Measurements from ENCODE around the gene NELL2.
"Not testable (repeated sequence)": the region's sequence is repeated elsewhere in the genome, so short reads cannot be mapped to it uniquely, and the experiment has no call there.

The NELL2 gene

DNA sequence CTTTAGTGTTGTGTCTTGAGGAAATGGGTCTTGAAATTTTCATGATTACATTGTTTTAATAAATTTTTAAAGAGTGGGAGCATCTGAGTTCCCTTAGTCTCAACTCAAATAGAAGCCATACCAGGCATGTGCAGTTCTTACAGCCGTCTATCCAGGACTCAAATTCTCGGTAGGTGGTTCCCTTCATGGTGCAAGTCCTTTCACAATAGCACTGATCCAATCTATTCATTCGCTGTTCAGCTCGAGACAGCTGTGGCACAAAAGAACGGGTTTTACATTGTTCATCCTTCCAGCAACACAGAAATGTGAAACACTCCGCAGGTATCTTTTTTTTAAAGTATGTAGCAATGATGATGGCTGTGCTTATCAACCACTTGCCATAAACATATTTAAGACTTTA, 100.2 kb downstream of the NELL2 start:
- DNase-seq = no peak

DNA sequence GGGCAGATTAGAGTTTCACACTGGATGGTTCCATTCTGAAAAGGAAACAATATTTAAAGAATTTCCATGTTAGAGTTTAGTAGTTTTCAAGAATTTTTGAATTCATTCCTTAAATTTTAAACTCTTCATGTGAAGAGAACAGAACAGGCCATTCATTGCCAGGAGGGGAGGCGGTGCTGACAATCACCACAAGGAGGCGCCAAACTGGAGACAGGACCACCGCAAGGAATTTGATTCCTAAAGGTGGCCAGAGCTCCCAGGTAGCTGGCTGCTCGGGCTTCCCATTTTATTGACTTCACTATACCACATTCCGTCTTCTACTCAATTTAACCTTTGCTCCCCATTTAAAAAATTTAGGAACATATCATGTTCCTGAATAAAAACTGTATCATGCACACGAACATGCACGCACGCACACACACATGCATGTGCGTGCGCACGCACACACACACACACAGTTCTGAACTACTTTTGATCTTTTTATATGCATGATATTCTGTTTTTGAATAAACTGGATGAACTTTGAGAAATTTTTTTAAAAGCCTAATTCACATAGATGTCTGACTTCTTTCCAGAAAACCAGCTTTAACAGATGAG, 101.2 kb downstream of the NELL2 start:
- DNase-seq = peak; percentile 36

DNA sequence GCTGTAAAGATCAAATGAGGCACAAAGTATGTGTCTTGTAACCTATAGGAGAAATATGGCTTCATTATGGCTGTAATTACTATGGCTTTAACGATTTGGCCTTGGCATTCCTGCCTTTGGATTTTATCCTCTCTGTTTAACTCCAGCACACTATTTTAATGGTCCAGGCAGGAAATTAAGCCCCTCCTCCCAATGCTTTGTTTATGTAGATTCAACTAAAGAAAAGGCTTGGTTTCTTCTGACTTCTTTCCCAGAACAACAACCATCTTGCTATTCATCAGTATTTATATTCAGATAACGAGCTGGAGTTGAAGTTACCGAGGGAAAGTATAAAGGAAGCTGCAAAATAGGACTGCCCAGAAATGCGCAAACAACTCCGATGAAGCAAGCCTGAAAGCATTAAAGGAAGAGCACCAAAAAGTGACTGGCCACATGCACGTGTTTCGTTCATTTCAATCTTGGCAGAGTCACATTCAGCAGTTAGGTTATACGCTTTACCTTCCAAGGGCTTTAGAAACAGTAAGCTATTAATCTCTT, 104.6 kb downstream of the NELL2 start:
- no peak for DNase-seq

DNA sequence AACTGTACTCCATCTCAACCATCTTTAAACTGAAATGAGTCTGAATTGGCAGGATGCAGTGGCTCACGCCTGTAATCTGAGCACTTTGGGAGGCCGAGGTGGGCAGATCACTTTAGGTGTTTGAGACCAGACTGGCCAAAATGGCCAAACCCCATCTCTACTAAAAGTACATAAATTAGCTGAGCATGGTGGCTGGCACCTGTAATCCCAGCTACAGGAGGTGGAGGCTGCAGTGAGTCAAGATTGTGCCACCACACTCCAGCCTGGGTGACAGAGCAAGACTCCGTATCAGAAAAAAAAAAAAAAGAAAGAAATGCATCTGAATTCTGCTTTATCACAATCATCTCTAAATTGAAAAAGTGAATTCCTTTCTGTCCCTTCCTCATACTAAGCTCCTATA, 110.3 kb downstream of the NELL2 start:
- no peak for DNase-seq

DNA sequence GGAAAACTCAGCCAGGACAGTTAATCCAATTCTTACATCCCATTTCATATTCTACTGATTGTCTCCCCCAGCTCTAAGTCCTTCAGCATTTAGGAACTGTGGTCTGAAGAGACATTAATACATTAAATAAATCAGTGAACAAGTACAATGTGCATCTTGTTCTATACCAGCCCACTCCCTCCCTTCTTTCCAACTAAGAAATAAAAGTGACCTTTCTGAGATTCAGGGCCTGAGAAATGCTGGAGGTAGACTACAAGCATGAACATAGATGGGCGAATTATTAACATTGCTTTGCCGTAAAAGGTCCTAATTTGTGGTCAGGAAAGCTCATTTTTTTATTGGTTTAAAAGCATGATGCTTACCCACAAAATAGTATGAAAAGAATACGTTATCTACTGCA, 113.1 kb downstream of the NELL2 start:
- DNase-seq = no peak

DNA sequence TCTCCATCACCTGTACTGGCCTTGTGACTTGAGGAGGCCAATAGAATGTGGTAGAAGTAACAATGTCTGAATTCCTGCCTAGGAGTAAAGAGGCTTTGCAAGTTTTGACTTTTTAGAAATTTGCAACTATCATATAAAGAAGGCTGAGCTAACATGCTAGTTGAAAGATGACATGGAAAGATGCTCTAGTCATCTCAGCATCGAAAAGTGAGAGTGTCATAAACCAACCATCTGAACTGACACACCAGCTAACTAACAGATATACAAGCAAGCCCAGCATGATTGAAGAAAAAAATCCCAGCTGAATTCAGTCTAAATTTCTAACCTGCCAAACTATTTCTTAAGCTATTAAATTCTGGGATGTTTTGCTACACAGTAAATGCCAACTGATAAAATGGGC, 116.8 kb downstream of the NELL2 start:
- DNase-seq = no peak

DNA sequence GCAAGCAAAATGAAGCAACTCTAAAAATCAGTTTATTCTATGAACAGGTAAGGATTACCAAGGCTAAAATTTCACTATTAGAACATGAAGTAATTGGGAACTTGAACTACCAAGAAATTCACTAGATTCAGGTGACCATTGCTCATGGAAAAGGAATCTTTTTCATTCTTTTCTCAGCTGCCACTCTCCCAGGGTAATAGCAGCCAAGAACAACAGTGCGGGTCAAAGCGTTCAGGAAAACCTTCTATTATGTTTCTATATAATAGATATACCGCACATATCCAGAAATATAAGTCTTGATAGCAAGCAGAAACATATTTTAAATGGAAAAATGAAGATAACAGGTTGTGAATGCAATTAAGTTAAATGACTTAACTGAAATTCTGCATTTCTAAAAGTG, 125.6 kb downstream of the NELL2 start:
- no peak for DNase-seq

DNA sequence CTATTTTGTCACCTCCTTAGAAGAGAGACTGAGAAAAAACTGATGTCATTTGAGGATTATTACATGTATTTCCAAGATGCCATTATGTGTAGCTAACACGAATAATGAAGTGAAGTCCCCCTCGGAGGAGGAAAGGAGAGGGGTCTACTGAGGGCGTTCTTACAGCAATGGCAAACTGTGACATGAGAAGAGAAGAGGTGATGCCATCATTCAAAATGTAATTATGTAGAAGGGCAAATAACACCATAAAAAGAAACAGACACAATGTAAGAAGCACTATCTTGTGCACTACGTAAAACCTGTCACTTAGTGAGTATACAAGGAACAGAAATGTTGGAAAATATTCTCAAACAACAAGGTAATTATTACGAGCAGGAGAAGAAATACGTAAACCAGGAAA, 126.5 kb downstream of the NELL2 start:
- DNase-seq = no peak

DNA sequence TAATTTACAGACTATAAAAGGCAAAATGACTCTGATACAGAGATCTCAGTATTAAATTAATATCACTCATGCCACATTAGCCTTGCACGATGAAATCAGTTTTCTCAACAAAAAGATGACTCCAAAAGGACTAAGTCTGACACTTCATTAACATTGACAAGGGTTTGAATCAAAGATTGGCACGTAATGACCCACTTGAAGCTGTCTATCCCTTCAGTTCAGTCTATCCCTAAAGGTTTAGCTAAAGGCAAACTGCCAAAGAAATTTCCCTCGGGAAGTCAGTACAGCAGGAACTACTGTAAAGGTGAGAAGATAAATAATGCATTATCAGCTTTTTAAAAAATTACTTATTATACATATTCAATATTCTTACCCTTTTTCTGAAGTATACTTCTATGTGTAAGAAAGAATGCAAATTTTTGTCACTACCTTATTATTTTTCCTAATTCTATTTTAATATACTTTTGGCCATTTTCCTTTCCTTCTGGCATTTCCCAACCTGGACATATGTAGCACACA, 127.1 kb downstream of the NELL2 start:
- no peak for DNase-seq

DNA sequence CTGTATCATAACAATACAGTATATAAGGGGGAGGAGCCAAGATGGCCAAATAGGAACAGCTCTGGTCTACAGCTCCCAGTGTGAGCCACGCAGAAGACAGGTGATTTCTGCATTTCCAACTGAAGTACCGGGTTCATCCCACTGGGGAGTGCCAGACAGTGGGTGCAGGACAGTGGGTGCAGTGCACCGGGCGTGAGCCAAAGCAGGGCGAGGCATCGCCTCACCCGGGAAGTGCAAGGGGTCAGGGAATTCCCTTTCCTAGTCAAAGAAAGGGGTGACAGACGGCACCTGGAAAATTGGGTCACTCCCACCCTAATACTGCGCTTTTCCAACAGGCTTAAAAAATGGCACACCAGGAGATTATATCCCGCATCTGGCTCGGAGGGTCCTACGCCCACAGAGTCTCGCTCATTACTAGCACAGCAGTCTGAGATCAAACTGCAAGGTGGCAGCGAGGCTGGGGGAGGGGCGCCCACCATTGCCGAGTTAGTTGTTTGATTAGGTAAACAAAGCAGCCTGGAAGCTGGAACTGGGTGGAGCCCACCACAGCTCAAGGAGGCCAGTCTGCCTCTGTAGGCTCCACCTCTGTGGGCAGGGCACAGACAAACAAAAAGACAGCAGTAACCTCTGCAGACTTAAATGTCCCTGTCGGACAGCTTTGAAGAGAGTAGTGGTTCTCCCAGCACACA, 134.7 kb downstream of the NELL2 start:
- DNase-seq = not testable (repeated sequence)

DNA sequence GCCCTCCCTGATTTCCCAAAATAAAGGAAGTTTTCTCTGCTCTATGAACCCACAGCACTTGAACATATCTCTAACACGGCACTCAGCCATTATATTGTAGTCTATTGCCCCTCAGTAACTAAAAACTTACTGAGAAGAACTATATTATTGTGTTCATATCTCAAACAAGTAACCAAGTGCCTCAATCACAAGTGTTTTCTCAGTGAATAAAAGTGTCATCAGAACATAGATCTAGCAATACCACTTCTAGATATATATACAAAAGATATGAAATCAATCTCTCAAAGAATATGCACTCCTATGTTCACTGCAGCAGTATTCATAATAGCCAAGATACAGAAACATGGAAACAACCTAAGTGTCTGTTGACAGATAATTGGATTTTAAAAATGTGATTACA, 138.1 kb downstream of the NELL2 start:
- no peak for DNase-seq

DNA sequence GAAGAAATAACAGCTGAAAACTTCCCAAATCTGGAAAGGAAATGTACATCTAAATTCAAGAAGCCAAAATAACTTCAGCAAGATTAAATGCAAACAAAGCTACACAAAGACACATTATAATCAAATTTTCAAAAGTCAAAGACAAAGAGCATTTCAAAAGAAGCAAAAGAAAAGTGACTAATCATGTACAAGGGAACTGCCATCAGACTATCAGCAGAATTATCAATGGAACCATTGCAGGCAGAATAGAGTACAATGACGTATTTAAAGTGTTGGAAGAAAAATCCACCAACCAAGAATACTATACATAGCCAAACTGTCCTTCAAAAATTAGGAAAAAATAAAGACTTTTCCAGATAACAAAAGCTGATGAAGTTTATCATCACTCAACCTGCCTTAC, 147.5 kb downstream of the NELL2 start:
- no peak for DNase-seq

DNA sequence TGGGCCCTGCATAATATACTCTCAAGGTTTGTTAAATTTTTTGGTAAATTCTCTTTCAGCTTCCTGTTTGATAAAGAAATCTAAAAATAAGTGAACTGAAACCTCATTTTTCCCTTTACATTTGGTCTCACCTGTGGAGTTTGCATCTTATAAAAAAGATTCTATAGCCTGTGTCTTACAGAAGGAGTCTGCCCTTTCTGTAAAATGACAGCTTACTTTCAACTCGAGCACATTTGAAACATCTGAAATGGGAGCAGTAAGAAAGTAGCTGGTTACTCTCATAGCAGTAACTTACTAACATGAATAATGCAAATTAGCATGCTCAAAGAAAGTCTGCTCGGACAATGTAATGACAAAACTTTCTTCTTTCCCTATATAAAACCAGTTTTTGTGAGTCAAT, 155.8 kb downstream of the NELL2 start:
- no peak for DNase-seq

DNA sequence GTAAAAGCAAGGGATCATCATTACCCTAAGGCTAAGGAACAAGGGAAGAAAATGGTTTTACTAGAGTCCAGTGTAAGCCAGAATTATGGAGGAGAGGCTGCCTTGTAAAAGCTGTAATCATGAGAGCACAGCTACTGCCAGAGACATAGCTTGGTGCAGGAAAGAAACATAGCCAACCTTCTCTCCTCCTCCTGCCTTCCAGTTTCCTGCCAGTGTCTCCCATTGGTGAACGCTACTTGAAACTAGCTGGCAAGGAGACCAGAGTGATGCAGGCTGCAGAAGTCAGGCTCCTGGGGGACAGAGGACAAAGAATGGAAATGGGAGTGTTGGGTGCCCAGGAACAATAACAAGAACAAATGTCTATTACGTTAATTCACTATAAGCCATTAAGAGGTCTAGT, 158.5 kb downstream of the NELL2 start:
- no peak for DNase-seq

DNA sequence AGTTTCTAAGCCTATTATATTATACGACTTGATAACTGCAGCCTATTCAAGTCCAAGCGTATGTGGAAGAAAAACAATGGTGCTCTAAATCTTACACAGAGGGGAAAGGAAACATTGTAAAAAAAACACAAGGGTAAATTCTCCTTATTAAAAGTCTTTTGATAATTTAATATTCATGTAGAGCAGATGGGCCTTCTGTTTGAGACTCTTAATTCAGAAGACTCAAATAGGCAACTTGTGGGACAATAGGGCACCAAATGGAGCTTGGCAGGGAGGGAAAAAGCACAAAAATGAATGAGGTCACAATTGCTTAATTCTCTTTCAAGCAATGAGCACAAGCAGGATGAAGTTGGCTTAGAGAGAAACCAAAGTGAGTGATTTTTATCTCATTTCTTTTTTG, 159.4 kb downstream of the NELL2 start:
- no peak for DNase-seq

DNA sequence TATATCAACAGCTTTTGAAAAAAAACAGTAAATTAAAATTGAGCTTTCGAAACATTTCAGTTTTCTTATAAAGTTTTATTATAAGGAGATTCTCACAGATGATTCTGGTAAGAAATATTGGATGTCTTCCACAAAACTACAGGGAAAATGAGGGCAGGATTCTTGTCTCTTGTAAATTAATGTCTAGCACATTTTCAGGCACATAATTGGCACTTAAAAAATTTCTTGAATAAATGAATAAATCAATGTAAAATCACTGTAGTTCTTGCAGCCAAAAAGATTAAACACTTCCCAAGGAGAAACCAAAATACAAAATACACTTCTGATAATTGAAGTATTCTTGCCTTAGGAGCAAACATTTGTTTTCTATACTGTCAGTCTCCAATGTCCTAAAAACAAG, 164.4 kb downstream of the NELL2 start:
- DNase-seq = no peak

DNA sequence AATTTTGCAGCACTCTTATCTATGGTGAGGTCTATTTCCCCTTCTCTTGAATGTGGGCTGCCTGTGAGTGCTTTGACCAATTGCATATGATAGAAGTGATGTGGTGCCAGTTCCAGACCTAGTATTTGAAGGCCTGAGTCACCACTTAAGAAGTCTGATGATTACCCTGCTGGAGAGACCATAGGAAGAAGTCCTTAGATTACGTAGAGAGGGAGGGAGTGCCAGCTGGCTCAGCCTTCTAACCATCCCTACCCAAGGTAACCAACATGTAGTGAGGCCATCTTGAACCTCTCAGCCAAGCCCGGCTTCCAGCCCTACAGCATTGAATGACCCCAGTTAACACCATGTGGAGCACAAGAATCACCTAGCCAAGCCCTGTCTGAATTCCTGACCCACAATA, 166.9 kb downstream of the NELL2 start:
- DNase-seq = no peak

DNA sequence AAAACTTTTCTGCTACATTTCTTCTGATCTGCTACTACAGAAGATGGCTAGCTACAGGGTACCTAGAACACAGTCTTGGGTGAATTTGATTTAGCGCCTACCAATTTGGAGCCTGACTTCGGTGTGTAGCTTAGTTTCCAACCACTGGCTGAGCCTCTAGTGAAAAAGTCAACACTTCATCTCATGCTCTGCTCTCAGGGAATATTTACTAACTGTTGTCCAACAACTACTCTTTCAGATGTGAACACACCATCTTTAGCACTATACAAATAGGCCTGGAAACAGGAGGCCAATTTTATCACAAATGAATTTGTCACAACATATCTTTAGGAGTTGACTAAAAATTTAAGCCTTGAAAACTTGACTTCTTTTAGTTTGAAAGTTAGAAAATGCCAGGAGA, 167.9 kb downstream of the NELL2 start:
- no peak for DNase-seq

DNA sequence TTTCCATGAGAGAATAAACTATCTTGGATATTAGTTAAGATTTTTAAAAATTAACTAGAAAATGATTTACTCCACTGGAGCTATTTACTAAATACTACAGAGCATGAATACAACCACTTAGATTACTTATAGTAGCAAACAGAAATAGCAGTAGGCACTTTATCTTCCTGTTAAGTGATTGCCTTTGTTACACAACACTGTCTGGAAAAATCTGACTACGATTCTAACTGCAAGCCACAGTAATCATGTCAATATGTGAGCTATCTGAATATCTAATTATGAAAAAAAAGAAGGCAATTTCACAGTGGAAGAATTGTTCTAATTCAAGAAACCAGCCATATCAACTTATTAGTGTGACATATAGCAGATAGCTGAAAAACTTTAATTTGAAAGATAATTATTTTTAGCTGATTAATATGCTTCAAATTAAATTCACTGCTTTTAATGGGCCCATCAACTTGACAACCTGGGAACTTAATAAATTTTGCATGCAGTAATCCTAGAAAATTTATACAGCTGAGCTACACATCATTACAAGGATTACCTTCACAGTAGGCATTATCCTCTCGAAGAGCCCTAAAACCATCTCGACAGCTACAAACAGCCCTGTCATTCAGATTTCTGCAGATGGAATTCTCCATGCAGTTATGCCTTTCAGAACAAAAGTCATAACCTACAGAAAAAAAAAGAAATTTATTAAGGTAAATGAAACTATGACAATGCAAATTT, 172.8 kb downstream of the NELL2 start:
- DNase-seq = no peak

DNA sequence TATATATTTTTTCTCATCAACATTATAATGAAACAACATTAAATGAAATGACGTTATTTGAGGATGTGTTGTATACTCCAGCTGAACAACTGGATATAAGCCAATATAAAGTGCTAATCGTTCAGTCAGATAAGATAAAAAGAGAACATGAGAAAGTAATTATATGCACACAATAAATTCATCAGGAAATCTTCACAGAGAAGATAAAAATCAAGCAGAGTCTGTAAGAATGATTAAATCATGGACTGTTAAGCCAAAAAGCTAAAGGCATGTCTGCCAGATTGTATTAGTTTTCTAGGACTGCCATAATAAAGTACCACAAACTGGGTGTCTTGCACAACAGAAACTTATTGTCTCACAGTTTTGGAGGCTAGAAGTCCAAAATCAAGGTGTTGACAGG, 178.6 kb downstream of the NELL2 start:
- no peak for DNase-seq

DNA sequence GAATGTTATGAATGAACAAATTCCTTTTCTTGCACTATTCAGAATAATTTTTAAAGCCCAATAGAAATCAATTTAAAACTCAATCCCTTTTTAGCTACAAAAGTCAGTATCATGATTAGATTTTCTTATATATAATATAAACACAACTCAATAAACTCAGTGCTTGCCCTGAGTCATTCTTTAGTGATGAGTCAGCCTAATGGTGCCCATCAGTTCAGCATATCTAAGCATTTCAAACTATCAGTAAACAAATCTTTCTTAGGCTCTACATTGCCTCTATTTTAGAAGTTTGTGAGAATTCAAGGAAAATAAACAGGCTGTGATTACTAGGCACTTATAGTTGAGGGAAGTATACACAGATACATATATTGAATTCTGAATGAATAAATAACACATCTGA, 179.6 kb downstream of the NELL2 start:
- no peak for DNase-seq

DNA sequence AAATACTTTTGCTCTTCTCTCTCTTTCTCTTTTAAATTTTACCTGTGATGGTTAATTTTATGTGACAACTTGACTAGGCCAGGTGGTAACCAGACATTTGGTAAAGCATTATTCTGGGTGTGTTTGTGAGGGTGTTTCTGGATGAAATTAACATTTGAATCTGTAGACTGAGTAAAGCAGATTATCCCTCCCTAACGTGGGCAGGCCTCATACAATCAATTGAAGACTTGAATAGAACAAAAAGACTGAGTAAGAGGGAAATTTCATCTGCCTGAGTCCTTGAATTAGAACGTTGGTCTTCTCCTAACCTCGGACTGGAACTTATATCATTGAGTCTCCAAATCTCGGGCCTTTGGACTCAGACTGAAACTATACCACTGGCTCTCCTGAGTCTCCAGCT, 182.1 kb downstream of the NELL2 start:
- DNase-seq = no peak

DNA sequence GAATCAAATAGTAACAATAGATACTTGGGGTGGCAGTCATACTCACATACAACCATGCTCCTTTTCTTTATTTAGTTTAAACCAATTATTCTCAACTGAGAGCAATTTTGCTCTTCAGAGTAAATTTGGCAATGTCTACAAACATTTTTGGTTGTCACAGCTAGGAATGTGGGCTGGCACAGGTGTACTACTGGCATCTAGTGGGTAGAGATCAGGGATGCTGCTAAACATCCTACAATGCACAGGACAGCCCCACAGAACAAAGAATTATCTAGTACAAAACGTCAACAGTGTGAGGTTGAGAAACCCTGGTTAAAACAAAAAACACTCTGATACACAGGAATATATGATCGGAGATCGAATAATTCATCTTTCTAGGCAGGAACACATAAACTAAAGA, 186.5 kb downstream of the NELL2 start:
- DNase-seq = no peak

DNA sequence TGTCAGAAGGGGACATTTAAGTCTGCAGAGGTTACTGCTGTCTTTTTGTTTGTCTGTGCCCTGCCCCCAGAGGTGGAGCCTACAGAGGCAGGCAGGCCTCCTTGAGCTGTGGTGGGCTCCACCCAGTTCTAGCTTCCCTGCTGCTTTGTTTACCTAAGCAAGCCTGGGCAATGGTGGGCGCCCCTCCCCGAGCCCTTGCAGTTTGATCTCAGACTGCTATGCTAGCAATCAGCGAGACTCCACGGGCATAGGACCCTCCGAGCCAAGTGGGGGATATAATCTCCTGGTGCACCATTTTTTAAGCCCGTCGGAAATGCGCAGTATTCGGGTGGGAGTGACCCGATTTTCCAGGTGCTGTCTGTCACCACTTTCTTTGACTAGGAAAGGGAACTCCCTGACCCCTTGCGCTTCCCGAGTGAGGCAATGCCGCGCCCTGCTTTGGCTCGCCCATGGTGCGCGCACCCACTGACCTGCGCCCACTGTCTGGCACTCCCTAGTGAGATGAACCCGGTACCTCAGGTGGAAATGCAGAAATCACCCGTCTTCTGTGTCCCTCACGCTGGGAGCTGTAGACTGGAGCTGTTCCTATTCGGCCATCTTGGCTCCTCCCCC, 189.2 kb downstream of the NELL2 start:
- DNase-seq = not testable (repeated sequence)

Measured in activated CD4-positive, alpha-beta T cell treated with anti-CD3 and anti-CD28 coated beads for 1 hour (primary cell).